Measurements from ENCODE around the gene GNB1.

GNB1 gene

GRCh38 chr1:1918901-1919303 lies 28.0 kb upstream of the GNB1 start, which contains the start of gene TMEM52:
TSS of gene TMEM52 (minus strand) at chr1:1919279. CDS start at chr1:1919265, 14 bp downstream.
- no peak for DNase-seq (ENCODE audit: low spot score)
- TF ChIP-seq, protein P1, sequence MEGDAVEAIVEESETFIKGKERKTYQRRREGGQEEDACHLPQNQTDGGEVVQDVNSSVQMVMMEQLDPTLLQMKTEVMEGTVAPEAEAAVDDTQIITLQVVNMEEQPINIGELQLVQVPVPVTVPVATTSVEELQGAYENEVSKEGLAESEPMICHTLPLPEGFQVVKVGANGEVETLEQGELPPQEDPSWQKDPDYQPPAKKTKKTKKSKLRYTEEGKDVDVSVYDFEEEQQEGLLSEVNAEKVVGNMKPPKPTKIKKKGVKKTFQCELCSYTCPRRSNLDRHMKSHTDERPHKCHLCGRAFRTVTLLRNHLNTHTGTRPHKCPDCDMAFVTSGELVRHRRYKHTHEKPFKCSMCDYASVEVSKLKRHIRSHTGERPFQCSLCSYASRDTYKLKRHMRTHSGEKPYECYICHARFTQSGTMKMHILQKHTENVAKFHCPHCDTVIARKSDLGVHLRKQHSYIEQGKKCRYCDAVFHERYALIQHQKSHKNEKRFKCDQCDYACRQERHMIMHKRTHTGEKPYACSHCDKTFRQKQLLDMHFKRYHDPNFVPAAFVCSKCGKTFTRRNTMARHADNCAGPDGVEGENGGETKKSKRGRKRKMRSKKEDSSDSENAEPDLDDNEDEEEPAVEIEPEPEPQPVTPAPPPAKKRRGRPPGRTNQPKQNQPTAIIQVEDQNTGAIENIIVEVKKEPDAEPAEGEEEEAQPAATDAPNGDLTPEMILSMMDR (IDR thresholded peaks at IDR 0.05; ENCODE audit: borderline replicate concordance, control extremely low read depth, extremely low read depth, insufficient read depth, missing control alignments), result peak; percentile 23
- in situ Hi-C loops (cut with MboI; ENCODE audit: low sequenced_read_pairs, unreplicated experiment), result no loop called here

DNA sequence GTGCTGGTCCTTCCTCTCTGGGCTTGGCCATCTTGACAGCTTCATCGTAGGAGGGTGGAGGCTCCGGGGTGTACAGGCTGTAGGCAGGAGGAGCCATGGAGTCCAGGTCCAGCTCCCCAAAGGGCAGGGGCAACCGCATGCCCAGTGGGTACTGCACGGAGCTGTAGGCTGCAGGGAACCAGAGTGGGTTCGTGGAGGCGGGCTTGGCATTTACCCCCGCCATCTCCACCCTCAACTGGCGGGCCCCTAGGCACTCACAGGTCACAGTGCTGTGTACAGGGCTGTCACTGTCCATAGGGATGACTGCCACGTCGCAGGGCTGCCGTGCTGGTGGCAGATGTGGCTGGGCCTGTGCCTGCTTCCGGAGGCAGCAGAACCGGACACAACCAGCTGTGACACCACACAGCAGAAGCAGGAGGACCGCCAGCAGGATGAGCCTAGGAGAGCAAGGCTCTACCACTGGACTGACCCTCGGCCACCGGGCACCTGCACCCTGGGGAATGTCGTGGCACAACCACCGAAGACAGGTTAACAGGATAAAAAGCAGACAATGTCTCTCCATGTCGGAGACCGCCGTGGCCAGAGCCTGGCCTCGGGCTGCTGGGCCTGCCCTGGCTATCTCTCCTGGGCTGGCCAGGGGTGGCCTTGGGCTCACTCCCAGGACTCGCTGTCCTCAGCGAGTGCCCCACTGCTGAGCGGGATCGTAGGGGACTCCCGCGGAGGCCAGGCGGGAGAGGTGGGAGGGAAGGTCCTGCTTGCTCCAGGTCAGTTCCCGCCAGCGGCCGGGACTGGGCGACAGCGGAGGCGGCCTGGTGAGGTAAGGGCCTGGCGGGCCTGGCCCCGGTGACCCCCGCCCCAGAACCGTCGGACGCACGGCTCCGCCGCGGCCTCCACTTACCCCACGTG lies 27.4 kb upstream of the GNB1 start:
- in situ Hi-C loops (cut with MboI; ENCODE audit: low sequenced_read_pairs, unreplicated experiment), result no loop called here
- TF ChIP-seq, protein P1 (IDR thresholded peaks at IDR 0.05; ENCODE audit: borderline replicate concordance, control extremely low read depth, extremely low read depth, insufficient read depth, missing control alignments), result no peak
- DNase-seq (ENCODE audit: low spot score), result no peak

- TF ChIP-seq, protein P1 (IDR thresholded peaks at IDR 0.05; ENCODE audit: borderline replicate concordance, control extremely low read depth, extremely low read depth, insufficient read depth, missing control alignments), result no peak
- in situ Hi-C loops (cut with MboI; ENCODE audit: low sequenced_read_pairs, unreplicated experiment), result no loop called here
- no peak for DNase-seq (ENCODE audit: low spot score)
These were observed 26.6 kb upstream of the GNB1 start for GRCh38 chr1:1917304-1917976.

GRCh38 chr1:1916851-1917251 lies 26.0 kb upstream of the GNB1 start:
- no peak for DNase-seq (ENCODE audit: low spot score)
- in situ Hi-C loops (cut with MboI; ENCODE audit: low sequenced_read_pairs, unreplicated experiment), result no loop called here
- TF ChIP-seq, protein P1 (IDR thresholded peaks at IDR 0.05; ENCODE audit: borderline replicate concordance, control extremely low read depth, extremely low read depth, insufficient read depth, missing control alignments), result no peak

DNA sequence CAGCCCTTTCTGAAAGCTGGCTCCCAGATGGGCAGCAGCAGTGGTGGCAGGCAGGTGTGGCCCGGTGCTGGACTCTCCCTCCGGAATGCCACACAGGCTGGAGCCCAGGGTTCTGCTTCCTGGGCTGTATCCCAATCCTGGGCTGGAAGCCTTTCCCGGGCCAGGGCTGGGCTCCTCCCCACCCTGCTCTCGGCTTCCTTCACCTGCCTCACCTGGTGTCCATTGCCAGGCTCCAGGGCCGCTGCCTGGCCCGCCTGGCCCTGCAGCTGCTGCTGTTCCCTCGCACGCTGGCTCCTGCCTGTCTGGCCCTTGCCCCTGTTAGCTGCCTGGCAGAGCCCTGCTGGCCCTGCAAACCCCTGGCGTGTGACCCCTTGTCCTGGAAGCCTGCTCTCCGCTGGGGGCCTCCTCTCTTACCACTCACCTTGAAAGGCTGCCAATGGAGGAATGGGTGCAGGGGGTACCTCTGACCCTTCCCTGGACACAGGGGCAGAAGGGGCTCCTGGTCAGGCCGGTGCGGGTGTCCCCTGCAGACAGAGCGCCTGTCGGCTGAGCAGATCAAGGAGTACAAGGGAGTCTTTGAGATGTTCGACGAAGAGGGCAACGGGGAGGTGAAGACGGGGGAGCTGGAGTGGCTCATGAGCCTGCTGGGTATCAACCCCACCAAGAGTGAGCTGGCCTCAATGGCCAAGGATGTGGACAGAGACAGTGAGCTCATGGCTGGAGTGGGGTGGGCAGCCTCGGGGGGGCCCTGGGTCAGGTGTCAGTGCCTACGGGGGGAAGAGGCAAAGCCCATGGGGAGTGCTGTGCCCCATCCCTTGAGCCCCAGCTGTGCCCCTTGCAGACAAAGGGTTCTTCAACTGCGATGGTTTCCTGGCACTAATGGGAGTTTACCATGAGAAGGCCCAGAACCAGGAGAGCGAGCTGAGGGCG lies 25.3 kb upstream of the GNB1 start:
- in situ Hi-C loops (cut with MboI; ENCODE audit: low sequenced_read_pairs, unreplicated experiment), result no loop called here
- TF ChIP-seq, protein P1 (IDR thresholded peaks at IDR 0.05; ENCODE audit: borderline replicate concordance, control extremely low read depth, extremely low read depth, insufficient read depth, missing control alignments), result no peak
- no peak for DNase-seq (ENCODE audit: low spot score)
